OCI-LY1 (cell line): ENCODE data around the gene RGS7BP.

Source experiments
- H2AFZ ChIP-seq: fragments of 200-600 bp; sonication (generic), shearing (Covaris generic); 2 replicates; pipeline ENCODE4 v1.6.0; 2014; ENCODE audit warnings: antibody characterized with exemption, mild to moderate bottlenecking, low read length
- H3F3A ChIP-seq: fragments of 200-600 bp; sonication (generic), shearing (Covaris generic); 2 replicates; pipeline ENCODE4 v1.6.0; 2014; ENCODE audit warnings: mild to moderate bottlenecking, antibody characterized with exemption, low read length, moderate library complexity; ENCODE audit not compliant: insufficient read depth
- H3K27ac ChIP-seq: fragments of 200-600 bp; sonication (generic); 2 replicates; pipeline ENCODE4 v1.5.1; 2014; ENCODE audit warnings: low read length, mixed run types, mild to moderate bottlenecking, low read depth; ENCODE audit not compliant: poor library complexity, severe bottlenecking
- H3K27me3 ChIP-seq: fragments of 200-600 bp; sonication (generic); 2 replicates; pipeline ENCODE4 v1.6.0; 2014; ENCODE audit warnings: antibody characterized with exemption, mild to moderate bottlenecking, low read length, moderate library complexity; ENCODE audit not compliant: insufficient read depth
- H3K36me3 ChIP-seq: fragments of 200-600 bp; sonication (generic); 2 replicates; pipeline ENCODE4 v1.6.1; 2014; ENCODE audit warnings: mild to moderate bottlenecking, antibody characterized with exemption, low read length, moderate library complexity, mixed read lengths; ENCODE audit not compliant: insufficient read depth
- H3K4me1 ChIP-seq: fragments of 200-600 bp; sonication (generic); 2 replicates; pipeline ENCODE4 v1.5.1; 2014; ENCODE audit warnings: mild to moderate bottlenecking, low read length, moderate library complexity; ENCODE audit not compliant: insufficient read depth, severe bottlenecking
- H3K4me2 ChIP-seq: fragments of 200-600 bp; sonication (generic), shearing (Covaris generic); 2 replicates; pipeline ENCODE4 v1.6.1; 2014; ENCODE audit warnings: low read length
- H3K4me3 ChIP-seq: fragments of 200-600 bp; sonication (generic); 2 replicates; pipeline ENCODE4 v1.5.1; 2014; ENCODE audit warnings: low read length, low read depth, mild to moderate bottlenecking, mixed read lengths; ENCODE audit not compliant: poor library complexity, severe bottlenecking
- H3K79me2 ChIP-seq: fragments of 200-600 bp; shearing (Covaris generic); 2 replicates; pipeline ENCODE4 v1.6.1; 2016; ENCODE audit warnings: mixed run types, low read length, mixed read lengths; ENCODE audit not compliant: insufficient read depth
- H3K9ac ChIP-seq: fragments of 200-600 bp; sonication (generic), shearing (Covaris generic); 2 replicates; pipeline ENCODE4 v1.6.1; 2014; ENCODE audit warnings: mild to moderate bottlenecking, low read length, mixed read lengths
- H3K9me2 ChIP-seq: fragments of 200-600 bp; sonication (generic), shearing (Covaris generic); 2 replicates; pipeline ENCODE4 v1.6.1; 2014; ENCODE audit warnings: low read depth, mild to moderate bottlenecking, low read length, mixed read lengths
- H3K9me3 ChIP-seq: fragments of 200-600 bp; shearing (Covaris generic); 2 replicates; pipeline ENCODE4 v1.6.1; 2014; ENCODE audit warnings: low read length, mixed read lengths
- H4K20me1 ChIP-seq: fragments of 200-600 bp; sonication (generic), shearing (Covaris generic); 2 replicates; pipeline ENCODE4 v1.6.0; 2016; ENCODE audit warnings: mild to moderate bottlenecking, low read length; ENCODE audit not compliant: insufficient read depth
- CTCF ChIP-seq: fragments of 200-600 bp; sonication (generic), shearing (Covaris generic); IDR thresholded peaks from 2 replicates; pipeline ENCODE4 v1.5.1; 2017; ENCODE audit warnings: mild to moderate bottlenecking, antibody characterized with exemption, low read length, moderate library complexity, mixed read lengths
- EZH2 ChIP-seq: fragments of 200-600 bp; sonication (generic), shearing (Covaris generic); IDR thresholded peaks from 2 replicates; pipeline ENCODE4 v1.8.0; 2017; ENCODE audit warnings: borderline replicate concordance, mixed run types, mild to moderate bottlenecking, antibody characterized with exemption, low read length, moderate library complexity, mixed read lengths

Gene RGS7BP

GRCh38 chr5:64637837-64638443 lies 132.1 kb downstream of the RGS7BP start:
- H3K36me3 ChIP-seq, result no peaks in the 10 kb centered on the region
- no peak for TF ChIP-seq EZH2
- TF ChIP-seq CTCF, result no peak; the same call in 1 of the 2 replicates
- no peak overlapping the region for H3K4me2 ChIP-seq
- no peaks in the 10 kb centered on the region for H3K4me1 ChIP-seq
- no peak overlapping the region for H3K4me3 ChIP-seq
- no peaks in the 10 kb centered on the region for H3F3A ChIP-seq
- no peaks in the 10 kb centered on the region for H3K9me3 ChIP-seq
- H3K27ac ChIP-seq, result no peak overlapping the region
- no peaks in the 10 kb centered on the region for H3K9me2 ChIP-seq
- H3K79me2 ChIP-seq, result no peaks in the 10 kb centered on the region
- no peak overlapping the region for H3K9ac ChIP-seq
- no peak overlapping the region for H2AFZ ChIP-seq
- no peaks in the 10 kb centered on the region for H3K27me3 ChIP-seq
- H4K20me1 ChIP-seq, result no peaks in the 10 kb centered on the region

- H2AFZ ChIP-seq, result no peak overlapping the region
- H3K9me3 ChIP-seq, result no peaks in the 10 kb centered on the region
- no peaks in the 10 kb centered on the region for H3K9me2 ChIP-seq
- no peak overlapping the region for H3K27ac ChIP-seq
- no peak overlapping the region for H3K4me2 ChIP-seq
- no peaks in the 10 kb centered on the region for H3K79me2 ChIP-seq
- no peaks in the 10 kb centered on the region for H3K4me1 ChIP-seq
- no peak overlapping the region for H3K4me3 ChIP-seq
- H3K9ac ChIP-seq, result no peak overlapping the region
- no peaks in the 10 kb centered on the region for H3K36me3 ChIP-seq
- no peak for TF ChIP-seq EZH2
- TF ChIP-seq CTCF, result no peak
- H3F3A ChIP-seq, result no peaks in the 10 kb centered on the region
- no peaks in the 10 kb centered on the region for H4K20me1 ChIP-seq
- no peaks in the 10 kb centered on the region for H3K27me3 ChIP-seq
These were observed 139.0 kb downstream of the RGS7BP start for GRCh38 chr5:64644831-64645230.

- Histone ChIP-seq H3K9me3 (no peaks in the 10 kb centered on the region), H3K9me2 (no peaks in the 10 kb centered on the region), H3K9ac (no peak overlapping the region), H3K4me1 (no peaks in the 10 kb centered on the region), H3K36me3 (no peaks in the 10 kb centered on the region), H3K27me3 (no peaks in the 10 kb centered on the region), H3K27ac (no peak overlapping the region), H3K4me2 (no peak overlapping the region), H3K79me2 (no peaks in the 10 kb centered on the region), H3K4me3 (no peak overlapping the region), H4K20me1 (no peaks in the 10 kb centered on the region), H2AFZ (no peak overlapping the region), H3F3A (no peaks in the 10 kb centered on the region)
- TF ChIP-seq EZH2, result no peak
- TF ChIP-seq CTCF, result no peak
These were observed 140.4 kb downstream of the RGS7BP start for GRCh38 chr5:64646169-64646568.
